ENCODE data around the gene RUVBL2. TPM values are rescaled to one million over a fixed set of nuclear protein-coding genes. Genes with fewer than 3 reads are reported as not detected.

RUVBL2 gene
- total RNA-seq, 1 donor from 2014 or later, result 174 TPM

GRCh38 chr19:48989701-48990291 is 3.9 kb upstream of the RUVBL2 start:
- Histone ChIP-seq H3K4me3 (ENCODE audit: low read depth, low read length) (no peak overlapping the region), H3K27me3 (ENCODE audit: control insufficient read depth, insufficient read depth, low read length) (no peaks in the 10 kb centered on the region), H3K36me3 (ENCODE audit: control insufficient read depth, insufficient read depth, low read length) (no peaks in the 10 kb centered on the region)
- DNase-seq (ENCODE audit: low read depth), result no peak
- TF ChIP-seq, protein P1, sequence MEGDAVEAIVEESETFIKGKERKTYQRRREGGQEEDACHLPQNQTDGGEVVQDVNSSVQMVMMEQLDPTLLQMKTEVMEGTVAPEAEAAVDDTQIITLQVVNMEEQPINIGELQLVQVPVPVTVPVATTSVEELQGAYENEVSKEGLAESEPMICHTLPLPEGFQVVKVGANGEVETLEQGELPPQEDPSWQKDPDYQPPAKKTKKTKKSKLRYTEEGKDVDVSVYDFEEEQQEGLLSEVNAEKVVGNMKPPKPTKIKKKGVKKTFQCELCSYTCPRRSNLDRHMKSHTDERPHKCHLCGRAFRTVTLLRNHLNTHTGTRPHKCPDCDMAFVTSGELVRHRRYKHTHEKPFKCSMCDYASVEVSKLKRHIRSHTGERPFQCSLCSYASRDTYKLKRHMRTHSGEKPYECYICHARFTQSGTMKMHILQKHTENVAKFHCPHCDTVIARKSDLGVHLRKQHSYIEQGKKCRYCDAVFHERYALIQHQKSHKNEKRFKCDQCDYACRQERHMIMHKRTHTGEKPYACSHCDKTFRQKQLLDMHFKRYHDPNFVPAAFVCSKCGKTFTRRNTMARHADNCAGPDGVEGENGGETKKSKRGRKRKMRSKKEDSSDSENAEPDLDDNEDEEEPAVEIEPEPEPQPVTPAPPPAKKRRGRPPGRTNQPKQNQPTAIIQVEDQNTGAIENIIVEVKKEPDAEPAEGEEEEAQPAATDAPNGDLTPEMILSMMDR (IDR thresholded peaks at IDR 0.05; ENCODE audit: insufficient read depth, low read length, poor library complexity, severe bottlenecking), result no peak

GRCh38 chr19:48990400-48990799 is 3.3 kb upstream of the RUVBL2 start:
- no peaks in the 10 kb centered on the region for H3K36me3 ChIP-seq (ENCODE audit: control insufficient read depth, insufficient read depth, low read length)
- H3K27me3 ChIP-seq (ENCODE audit: control insufficient read depth, insufficient read depth, low read length), result no peaks in the 10 kb centered on the region
- H3K4me3 ChIP-seq (ENCODE audit: low read depth, low read length), result no peak overlapping the region
- DNase-seq (ENCODE audit: low read depth), result no peak
- TF ChIP-seq, protein P1 (IDR thresholded peaks at IDR 0.05; ENCODE audit: insufficient read depth, low read length, poor library complexity, severe bottlenecking), result no peak

GRCh38 chr19:48991011-48991609 is 2.6 kb upstream of the RUVBL2 start:
- TF ChIP-seq, protein P1 (IDR thresholded peaks at IDR 0.05; ENCODE audit: insufficient read depth, low read length, poor library complexity, severe bottlenecking), result no peak
- Histone ChIP-seq H3K4me3 (ENCODE audit: low read depth, low read length) (no peak overlapping the region), H3K27me3 (ENCODE audit: control insufficient read depth, insufficient read depth, low read length) (no peaks in the 10 kb centered on the region), H3K36me3 (ENCODE audit: control insufficient read depth, insufficient read depth, low read length) (no peaks in the 10 kb centered on the region)
- DNase-seq (ENCODE audit: low read depth), result no peak

GRCh38 chr19:48991873-48992580 is 1.7 kb upstream of the RUVBL2 start:
- H3K27me3 ChIP-seq (ENCODE audit: control insufficient read depth, insufficient read depth, low read length), result no peaks in the 10 kb centered on the region
- peak overlapping the region; percentile 64 for H3K4me3 ChIP-seq (ENCODE audit: low read depth, low read length)
- H3K36me3 ChIP-seq (ENCODE audit: control insufficient read depth, insufficient read depth, low read length), result no peaks in the 10 kb centered on the region
- TF ChIP-seq, protein P1 (IDR thresholded peaks at IDR 0.05; ENCODE audit: insufficient read depth, low read length, poor library complexity, severe bottlenecking), result no peak
- DNase-seq (ENCODE audit: low read depth), result peak; percentile 43

DNA sequence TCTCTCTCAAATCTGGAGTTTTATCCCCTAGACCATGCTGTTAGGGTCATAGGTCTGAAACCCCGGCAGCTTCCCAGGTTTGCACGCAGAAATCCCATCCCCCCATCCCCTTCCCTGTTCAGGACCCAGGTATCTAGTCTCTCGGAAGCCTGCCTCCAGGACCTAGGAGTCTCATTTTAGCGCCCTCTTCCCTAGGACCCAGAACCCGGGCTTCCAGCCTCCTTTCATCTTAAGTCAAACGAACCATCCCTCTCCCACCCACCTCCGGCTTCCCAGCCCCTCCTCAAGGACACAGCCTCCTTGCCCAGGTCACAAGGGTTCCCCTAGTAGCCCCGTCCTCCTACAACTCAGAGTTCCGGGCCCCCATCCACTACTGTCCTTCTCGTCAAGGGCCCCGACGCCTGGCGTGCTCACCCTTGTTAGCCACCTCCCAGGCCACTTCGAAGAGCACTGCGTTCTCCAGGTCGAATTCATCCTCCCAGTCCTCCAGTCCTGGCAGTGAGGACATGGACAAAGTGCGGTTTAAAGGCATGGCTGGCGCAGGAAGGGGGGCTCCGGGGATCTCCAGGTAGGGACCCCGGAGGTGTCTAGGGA is 1.0 kb upstream of the RUVBL2 start:
- Histone ChIP-seq H3K27me3 (ENCODE audit: control insufficient read depth, insufficient read depth, low read length) (no peaks in the 10 kb centered on the region), H3K4me3 (ENCODE audit: low read depth, low read length) (peak overlapping the region; percentile 64), H3K36me3 (ENCODE audit: control insufficient read depth, insufficient read depth, low read length) (no peaks in the 10 kb centered on the region)
- no peak for DNase-seq (ENCODE audit: low read depth)
- TF ChIP-seq, protein P1 (IDR thresholded peaks at IDR 0.05; ENCODE audit: insufficient read depth, low read length, poor library complexity, severe bottlenecking), result no peak

Data from kidney epithelial cell (primary cell).